Mucosa of rectum (tissue), 2 donors: ENCODE results near the gene GPR142.

ENCODE experiments used
- H3K27ac ChIP-seq, 2 donors: one replicate each; pipeline ENCODE4 v1.7.0; 2013; ENCODE audit warnings: inconsistent platforms in 2 of 2, low read depth in 2 of 2, low read length in 2 of 2
- H3K27me3 ChIP-seq, 2 donors: one replicate each; pipeline ENCODE4 v1.7.0; 2013; ENCODE audit warnings: low read length in 2 of 2; ENCODE audit not compliant: control insufficient read depth in 2 of 2, insufficient read depth in 2 of 2
- H3K36me3 ChIP-seq, 2 donors: one replicate each; pipeline ENCODE4 v1.7.0; 2013; ENCODE audit warnings: low read length in 2 of 2; ENCODE audit not compliant: control insufficient read depth in 2 of 2, insufficient read depth in 2 of 2
- H3K4me1 ChIP-seq, 2 donors: one replicate each; pipeline ENCODE4 v1.7.0; 2013; ENCODE audit warnings: low read length in 2 of 2, mild to moderate bottlenecking in 1 of 2; ENCODE audit not compliant: control insufficient read depth in 2 of 2, insufficient read depth in 2 of 2
- H3K4me3 ChIP-seq, 2 donors: one replicate each; pipeline ENCODE4 v1.7.0; 2013; ENCODE audit warnings: low read length in 2 of 2
- H3K9ac ChIP-seq, 2 donors: one replicate each; pipeline ENCODE4 v1.7.0; 2013; ENCODE audit warnings: low read length in 2 of 2, low read depth in 1 of 2, mild to moderate bottlenecking in 1 of 2
- H3K9me3 ChIP-seq, 2 donors: one replicate each; pipeline ENCODE4 v1.7.0; 2013; ENCODE audit warnings: low read length in 2 of 2; ENCODE audit not compliant: control insufficient read depth in 2 of 2
- donor health status: healthy.
- donor health status: Normal muscosa, but diverticular disease.

The GPR142 gene

DNA sequence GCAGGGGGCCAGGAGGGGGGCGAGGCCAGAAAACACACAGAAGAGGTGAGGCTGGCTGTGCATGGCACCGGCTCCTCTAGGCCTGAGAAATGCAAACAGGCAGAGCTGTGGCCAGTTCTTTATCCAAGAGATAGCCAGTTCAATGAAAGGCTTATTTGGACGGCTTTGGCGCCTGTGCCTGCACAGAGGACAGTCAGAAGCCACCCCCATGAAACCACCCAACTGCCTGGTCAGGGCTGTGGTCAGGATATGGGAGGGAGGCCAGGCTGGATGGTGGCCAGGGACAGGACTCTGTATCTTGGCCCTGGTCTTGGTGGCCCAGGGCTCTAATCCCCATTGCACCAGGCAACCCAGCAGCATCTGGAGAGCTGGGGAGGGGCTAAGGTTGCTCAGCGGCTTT, 40.1 kb downstream of the GPR142 start:
- Histone ChIP-seq H3K36me3 (no peaks in the 10 kb centered on the region), H3K9ac (no peak overlapping the region), H3K27me3 (no peaks in the 10 kb centered on the region), H3K9me3 (no peaks in the 10 kb centered on the region), H3K4me1 (peaks cover 0 to 3% of the 10 kb centered on the region in 2 donors), H3K27ac (no peak overlapping the region), H3K4me3 (no peak overlapping the region)

DNA sequence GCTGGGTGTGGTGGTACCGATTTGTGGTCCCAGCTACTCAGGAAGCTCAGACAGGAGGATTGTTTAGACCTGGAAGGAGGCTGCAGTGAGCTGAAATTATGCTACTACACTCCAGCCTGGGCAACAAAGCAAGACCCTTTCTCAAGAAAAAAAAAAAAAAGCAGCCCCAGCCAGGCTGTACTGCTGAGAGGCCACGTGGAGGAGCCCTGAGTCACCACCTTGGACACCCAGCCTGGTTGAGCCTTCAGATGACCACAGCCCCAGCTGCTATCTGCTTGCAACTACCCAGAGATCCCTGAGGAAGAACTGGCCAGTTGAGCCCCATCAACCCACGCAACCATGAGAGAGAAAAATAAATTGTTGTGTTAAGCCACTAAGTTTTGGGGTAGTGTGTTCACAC, 41.0 kb downstream of the GPR142 start:
- H3K36me3 ChIP-seq: no peaks in the 10 kb centered on the region
- no peak overlapping the region for H3K27ac ChIP-seq
- H3K9me3 ChIP-seq: no peaks in the 10 kb centered on the region
- H3K4me1 ChIP-seq: peaks cover 0 to 3% of the 10 kb centered on the region in 2 donors
- H3K9ac ChIP-seq: no peak overlapping the region
- H3K4me3 ChIP-seq: no peak overlapping the region
- H3K27me3 ChIP-seq: no peaks in the 10 kb centered on the region

DNA sequence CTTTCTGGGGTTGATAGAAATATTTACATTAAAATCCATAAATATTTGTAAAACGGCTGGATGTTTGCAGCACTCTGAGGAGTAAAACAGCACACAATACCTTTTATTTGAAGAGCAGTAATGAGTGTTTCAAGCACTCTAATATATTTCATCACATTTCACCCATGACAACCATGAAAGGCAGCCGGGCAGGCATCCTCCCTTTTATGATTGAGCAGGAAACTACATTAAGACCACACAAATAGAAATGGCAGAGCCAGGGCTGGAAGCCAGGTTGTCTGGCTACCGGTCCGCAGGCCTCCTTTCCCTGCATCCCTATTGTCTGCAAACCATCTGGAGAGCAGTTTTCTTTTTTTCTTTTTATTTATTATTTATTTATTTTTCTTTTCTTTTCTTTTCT, 41.5 kb downstream of the GPR142 start:
- Histone ChIP-seq H3K36me3 (no peaks in the 10 kb centered on the region), H3K4me3 (no peak overlapping the region), H3K9me3 (no peaks in the 10 kb centered on the region), H3K4me1 (peaks cover 0 to 3% of the 10 kb centered on the region in 2 donors), H3K9ac (no peak overlapping the region), H3K27me3 (no peaks in the 10 kb centered on the region), H3K27ac (no peak overlapping the region)

DNA sequence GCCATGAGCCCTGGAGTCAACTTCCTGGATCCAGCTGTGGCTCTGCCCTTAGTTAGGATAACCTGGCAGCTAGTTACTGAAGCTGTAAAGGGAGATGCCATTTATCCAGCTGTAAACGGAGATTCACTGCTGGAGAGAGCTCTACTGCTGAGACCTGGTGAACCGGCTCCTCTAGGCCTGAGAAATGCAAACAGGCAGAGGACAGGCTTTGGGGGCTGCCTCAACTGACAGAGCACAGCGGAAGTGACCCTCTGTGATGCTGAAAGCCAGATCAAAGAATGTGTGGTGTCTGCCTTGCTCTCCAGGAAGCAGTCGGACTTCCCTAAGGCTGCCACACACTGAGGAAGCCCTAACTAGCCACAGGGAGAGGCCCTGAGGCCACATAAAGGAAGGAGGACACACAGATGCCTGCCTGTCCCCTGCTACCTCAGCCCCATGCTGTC, 42.7 kb downstream of the GPR142 start:
- Histone ChIP-seq H3K4me1 (peaks cover 0 to 3% of the 10 kb centered on the region in 2 donors), H3K36me3 (no peaks in the 10 kb centered on the region), H3K27me3 (no peaks in the 10 kb centered on the region), H3K4me3 (no peak overlapping the region), H3K27ac (peak overlapping the region in 1 of 2 donors; percentile 10), H3K9ac (no peak overlapping the region), H3K9me3 (no peaks in the 10 kb centered on the region)

DNA sequence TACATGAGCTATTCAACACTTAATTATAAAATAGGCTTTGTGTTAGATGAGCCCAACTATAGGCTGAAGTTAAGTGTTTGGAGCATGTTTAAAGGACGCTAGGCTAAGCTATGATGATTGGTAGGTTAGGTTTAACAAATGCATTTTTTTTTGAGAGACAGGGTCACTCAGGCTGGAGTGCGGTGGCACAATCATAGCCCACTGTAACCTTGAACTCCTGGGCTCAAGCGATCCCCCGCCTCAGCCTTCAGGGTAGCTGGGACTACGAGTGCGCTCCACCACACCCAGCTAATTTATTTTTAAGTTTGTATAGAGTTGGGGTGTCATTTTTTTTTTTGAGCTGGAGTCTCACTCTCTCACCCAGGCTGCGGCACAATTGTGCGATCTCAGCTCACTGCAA, 45.3 kb downstream of the GPR142 start:
- Histone ChIP-seq H3K27me3 (no peaks in the 10 kb centered on the region), H3K9ac (no peak overlapping the region), H3K9me3 (no peaks in the 10 kb centered on the region), H3K4me3 (no peak overlapping the region), H3K4me1 (peaks cover 14 to 18% of the 10 kb centered on the region in 2 donors), H3K27ac (no peak overlapping the region), H3K36me3 (no peaks in the 10 kb centered on the region)

DNA sequence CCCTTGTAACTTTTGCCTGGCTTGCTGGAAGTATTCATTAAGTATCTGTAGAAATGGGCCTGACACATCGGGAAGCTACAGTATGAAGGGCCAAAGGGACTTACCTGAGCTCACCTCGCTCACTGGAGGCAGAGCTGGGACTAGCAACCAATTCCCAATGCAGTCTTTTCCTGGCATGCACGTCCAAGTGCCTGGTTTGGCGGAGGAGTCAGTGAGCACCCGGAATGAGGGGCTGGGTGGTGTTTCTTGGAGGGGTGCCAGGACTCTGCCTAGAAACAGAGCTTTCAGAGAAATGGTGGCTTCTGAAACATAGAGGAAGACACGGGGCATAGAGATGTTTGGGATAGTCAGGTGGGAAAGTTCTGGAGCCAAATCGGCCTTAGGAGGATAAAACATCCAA, 46.2 kb downstream of the GPR142 start:
- Histone ChIP-seq H3K27ac (no peak overlapping the region), H3K36me3 (no peaks in the 10 kb centered on the region), H3K4me3 (no peak overlapping the region), H3K9ac (no peak overlapping the region), H3K27me3 (no peaks in the 10 kb centered on the region), H3K9me3 (no peaks in the 10 kb centered on the region), H3K4me1 (peaks cover 19 to 22% of the 10 kb centered on the region in 2 donors)

DNA sequence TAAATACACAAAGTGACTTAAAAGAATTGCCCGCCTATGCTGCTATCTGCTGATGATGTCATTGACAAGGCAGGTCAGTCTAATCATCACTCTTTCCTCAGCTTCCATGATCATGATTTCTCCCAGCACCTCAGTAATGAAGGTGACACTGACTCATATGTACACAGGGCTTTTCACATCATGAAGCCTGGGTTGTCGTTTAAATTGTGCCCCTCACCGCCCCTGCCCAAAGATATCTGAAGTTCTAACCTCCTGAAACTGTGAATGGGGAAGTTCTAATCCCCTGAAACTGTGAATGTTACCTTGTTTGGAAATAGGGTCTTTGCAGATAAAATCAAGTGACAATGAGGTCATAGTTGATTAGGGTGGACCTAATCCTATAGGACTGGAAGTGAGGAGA, 47.2 kb downstream of the GPR142 start:
- Histone ChIP-seq H3K27ac (no peak overlapping the region), H3K9me3 (no peaks in the 10 kb centered on the region), H3K4me3 (no peak overlapping the region), H3K27me3 (no peaks in the 10 kb centered on the region), H3K36me3 (no peaks in the 10 kb centered on the region), H3K4me1 (peaks cover 22 to 24% of the 10 kb centered on the region in 2 donors), H3K9ac (no peak overlapping the region)

DNA sequence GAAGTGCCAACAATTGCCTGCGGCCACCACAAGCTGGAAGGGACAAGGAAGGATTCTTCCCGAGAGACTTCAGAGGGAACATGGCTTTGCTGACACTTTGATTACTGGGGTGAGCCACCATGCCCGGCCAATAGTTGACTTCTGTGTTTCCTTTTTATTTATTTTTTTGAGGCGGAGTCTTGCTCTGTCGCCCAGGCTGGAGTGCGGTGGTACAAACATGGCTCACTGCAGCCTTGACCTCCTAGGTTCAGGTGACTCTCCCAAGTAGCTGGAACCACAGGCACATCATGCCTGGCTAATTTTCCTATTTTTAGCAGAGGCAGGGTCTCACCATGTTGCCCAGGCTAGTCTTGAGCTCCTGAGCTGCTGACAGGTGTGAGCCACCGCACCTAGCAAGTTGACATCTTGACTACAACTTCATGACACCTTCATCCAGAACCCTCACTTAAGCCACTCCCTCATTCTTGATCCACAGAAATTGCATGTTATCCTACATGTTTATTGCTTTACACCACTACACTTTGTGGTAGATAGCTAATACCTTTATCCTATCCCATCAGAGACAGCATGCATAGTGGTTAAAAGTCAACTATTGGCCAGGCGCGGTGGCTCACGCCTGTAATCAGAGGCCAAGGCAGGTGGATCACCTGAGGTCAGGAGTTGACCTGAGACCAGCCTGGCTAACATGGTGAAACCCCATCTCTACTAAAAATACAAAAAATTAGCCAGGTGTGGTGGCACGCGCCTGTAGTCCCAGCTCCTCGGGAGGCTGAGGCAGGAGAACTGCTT, 48.5 kb downstream of the GPR142 start:
- Histone ChIP-seq H3K4me3 (no peak overlapping the region), H3K36me3 (no peaks in the 10 kb centered on the region), H3K4me1 (peaks cover 22 to 29% of the 10 kb centered on the region in 2 donors), H3K27me3 (no peaks in the 10 kb centered on the region), H3K9ac (no peak overlapping the region), H3K27ac (peak overlapping the region; percentile 62 to 83), H3K9me3 (no peaks in the 10 kb centered on the region)

DNA sequence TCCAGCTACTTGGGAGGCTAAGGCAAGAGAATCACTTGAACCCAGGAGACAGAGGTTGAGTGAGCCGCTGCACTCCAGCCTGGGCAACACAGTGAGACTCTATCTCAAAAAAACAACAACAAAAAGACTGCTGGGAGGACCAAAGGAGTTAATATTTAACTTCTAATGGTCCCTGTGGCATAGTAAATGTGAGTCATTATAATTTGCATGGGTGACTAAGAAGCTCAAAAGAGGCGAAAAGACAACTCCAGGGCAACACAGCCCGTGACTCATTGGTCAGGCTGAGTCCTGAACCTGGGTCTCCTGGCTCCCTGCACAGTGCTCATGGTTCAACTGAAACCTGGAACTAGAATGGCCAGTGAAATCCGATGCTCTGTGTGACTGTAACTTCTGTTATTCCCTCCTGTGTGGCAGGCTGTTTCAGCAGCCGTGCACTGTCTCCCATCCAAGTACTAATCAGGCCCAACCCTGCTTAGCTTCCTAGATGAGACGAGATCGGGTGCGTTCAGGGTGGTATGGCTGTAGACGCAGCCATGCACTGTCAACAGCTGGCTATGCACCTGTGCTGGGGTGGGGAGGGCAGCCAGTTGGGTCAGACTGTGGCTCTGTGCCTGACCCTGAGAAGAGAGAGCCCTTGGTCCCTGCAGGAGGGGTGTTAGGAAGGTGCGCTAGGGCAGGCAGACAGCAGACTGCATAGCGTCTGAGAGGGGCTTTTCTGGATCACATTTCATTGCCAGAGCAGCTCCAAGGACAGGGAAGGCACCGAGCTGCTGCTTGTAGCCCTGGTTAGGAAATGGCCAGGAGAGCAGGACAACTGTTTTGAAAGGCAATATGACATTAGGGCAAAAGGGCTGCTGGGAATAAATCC, 50.1 kb downstream of the GPR142 start:
- Histone ChIP-seq H3K36me3 (no peaks in the 10 kb centered on the region), H3K4me1 (peaks cover 22 to 29% of the 10 kb centered on the region in 2 donors), H3K27me3 (no peaks in the 10 kb centered on the region), H3K9ac (peak overlapping the region in 1 of 2 donors; percentile 56), H3K4me3 (peak overlapping the region; percentile 11 to 56), H3K27ac (peak overlapping the region; percentile 82 to 83), H3K9me3 (no peaks in the 10 kb centered on the region)

DNA sequence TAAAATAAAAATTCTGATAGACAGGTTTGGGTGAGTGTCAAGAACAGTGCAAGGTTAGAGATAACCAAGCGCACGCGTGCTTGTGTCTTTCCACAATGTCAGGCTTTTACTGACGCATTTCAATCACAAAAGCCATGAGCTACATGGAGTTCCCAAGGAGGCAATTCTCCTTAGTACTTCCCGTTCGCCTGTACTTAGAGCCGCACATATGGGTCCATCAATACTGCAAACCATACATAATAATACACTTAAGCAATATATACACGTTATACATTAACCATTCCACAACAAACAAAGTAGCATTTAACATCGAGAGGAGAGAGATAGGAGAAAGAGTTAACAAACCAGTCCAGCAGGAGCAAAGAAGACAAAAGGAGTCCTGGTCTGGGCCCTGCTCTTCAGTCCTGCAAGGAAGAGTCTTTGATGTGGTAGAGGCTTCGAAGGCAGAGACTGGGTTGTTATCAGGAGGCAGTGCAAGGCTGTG, 52.7 kb downstream of the GPR142 start:
- H3K27ac ChIP-seq: peak overlapping the region; percentile 34 to 75
- H3K9ac ChIP-seq: peak overlapping the region in 1 of 2 donors; percentile 5
- H3K4me3 ChIP-seq: no peak overlapping the region
- peaks cover 22 to 29% of the 10 kb centered on the region in 2 donors for H3K4me1 ChIP-seq
- no peaks in the 10 kb centered on the region for H3K27me3 ChIP-seq
- no peaks in the 10 kb centered on the region for H3K36me3 ChIP-seq
- H3K9me3 ChIP-seq: no peaks in the 10 kb centered on the region
